Measurements from ENCODE around the gene CYSRT1. TPM values are rescaled to one million over a fixed set of nuclear protein-coding genes. Genes with fewer than 3 reads are reported as not detected.
A peak's percentile ranks its signal among the peaks of the same experiment; 100 is the strongest.
"Not testable (repeated sequence)": the region's sequence is repeated elsewhere in the genome, so short reads cannot be mapped to it uniquely, and the experiment has no call there.

Gene CYSRT1
- polyA plus RNA-seq, 3 donors from 2014 or later = 0.19 TPM; not detected in 2

DNA sequence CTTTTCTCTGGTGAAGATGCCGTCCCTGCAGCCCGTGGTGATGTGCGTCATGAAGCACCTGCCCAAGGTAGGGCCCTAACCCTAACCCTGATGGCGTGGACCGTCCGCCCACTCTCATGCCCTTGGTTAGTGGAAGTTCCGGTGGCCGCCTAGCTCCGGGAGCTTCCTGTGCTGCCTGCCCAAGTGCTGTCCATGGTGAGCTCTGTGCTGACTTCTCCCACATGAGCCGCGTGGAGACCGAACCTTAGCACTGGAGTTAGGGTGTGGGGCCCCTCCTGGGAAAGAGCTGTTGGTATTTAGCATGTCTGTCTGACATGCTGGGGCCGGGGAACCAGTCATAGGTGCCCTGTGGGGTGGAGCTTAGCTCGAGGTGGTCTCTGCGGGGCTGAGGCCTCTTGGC, 31.4 kb downstream of the CYSRT1 start:
- H3K4me3 Mint-ChIP-seq = peak overlapping the region; percentile 83 to 92 (median 88)
- peak overlapping the region in 1 of 6 donors; percentile 66 for H3K27ac Mint-ChIP-seq
- H3K4me1 Mint-ChIP-seq = peaks cover 15 to 20% of the 10 kb centered on the region in 2 donors
- no peak for DNase-seq
- peaks cover 0 to 5% (median 4%) of the 10 kb centered on the region in 3 donors for H3K27me3 Mint-ChIP-seq (ENCODE audit: low read depth in 3 of 3)
- peaks cover 0 to 2% (median 0%) of the 10 kb centered on the region in 6 donors for H3K9me3 Mint-ChIP-seq
- peaks cover 0 to 3% (median 0%) of the 10 kb centered on the region in 3 donors for H3K36me3 Mint-ChIP-seq

DNA sequence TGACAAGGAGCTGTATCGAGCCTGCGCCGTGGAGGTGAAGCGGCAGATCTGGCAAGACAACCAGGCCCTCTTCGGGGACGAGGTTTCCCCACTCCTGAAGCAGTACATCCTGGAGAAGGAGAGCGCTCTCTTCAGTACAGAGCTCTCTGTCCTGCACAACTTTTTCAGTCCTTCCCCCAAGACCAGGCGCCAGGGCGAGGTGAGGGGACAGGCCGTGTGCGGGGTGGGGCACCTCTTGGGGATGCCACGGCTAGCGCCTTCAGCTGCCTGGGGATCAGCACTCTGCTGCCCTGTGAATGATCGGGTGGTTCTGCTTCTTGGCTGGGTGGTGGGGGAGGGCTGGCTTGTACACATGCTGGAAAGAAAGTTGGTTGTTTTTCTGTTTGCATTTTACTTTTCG, 31.9 kb downstream of the CYSRT1 start:
- H3K27ac Mint-ChIP-seq = peak overlapping the region in 2 of 6 donors; percentile 18 to 45
- DNase-seq = no peak
- H3K4me3 Mint-ChIP-seq = peak overlapping the region; percentile 57 to 92 (median 83)
- peaks cover 15 to 24% of the 10 kb centered on the region in 2 donors for H3K4me1 Mint-ChIP-seq
- H3K9me3 Mint-ChIP-seq = peaks cover 0 to 2% (median 0%) of the 10 kb centered on the region in 6 donors
- H3K27me3 Mint-ChIP-seq (ENCODE audit: low read depth in 3 of 3) = peaks cover 0 to 6% (median 4%) of the 10 kb centered on the region in 3 donors
- H3K36me3 Mint-ChIP-seq = peaks cover 0 to 7% (median 0%) of the 10 kb centered on the region in 3 donors

DNA sequence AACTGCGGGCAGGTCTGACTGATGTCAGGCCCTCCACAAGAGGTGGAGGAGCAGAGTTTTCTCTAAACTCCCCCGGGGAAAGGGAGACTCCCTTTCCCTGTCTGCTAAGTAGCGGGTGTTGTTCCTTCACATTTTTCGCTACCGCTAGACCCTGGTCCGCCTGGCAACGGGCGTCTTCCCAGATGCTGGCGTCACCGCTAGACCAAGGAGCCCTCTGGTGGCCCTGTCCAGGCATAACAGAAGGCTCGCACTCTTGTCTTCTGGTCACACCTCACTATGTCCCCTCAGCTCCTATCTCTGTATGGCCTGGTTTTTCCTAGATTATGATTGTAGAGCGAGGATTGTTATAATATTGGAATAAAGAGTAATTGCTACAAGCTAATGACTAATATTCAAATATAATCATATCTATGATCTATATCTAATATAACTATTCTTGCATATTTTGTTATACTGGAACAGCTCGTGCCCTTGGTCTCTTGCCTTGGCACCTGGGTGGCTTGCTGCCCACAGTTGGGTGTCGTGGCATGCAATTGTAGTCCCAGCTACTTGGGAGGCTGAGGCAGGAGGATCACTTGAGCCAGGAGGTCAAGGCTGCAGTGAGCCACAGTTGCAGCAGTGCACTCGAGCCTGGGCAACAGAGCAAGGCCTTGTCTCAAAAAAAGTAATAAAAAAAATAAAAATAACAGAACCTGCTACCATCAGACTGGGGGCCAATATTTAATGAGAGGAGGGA, 37.4 kb downstream of the CYSRT1 start:
- H3K36me3 Mint-ChIP-seq; H3K9me3 Mint-ChIP-seq; H3K4me1 Mint-ChIP-seq; H3K4me3 Mint-ChIP-seq; H3K27ac Mint-ChIP-seq; H3K27me3 Mint-ChIP-seq (ENCODE audit: low read depth in 3 of 3); DNase-seq: not testable (repeated sequence)

DNA sequence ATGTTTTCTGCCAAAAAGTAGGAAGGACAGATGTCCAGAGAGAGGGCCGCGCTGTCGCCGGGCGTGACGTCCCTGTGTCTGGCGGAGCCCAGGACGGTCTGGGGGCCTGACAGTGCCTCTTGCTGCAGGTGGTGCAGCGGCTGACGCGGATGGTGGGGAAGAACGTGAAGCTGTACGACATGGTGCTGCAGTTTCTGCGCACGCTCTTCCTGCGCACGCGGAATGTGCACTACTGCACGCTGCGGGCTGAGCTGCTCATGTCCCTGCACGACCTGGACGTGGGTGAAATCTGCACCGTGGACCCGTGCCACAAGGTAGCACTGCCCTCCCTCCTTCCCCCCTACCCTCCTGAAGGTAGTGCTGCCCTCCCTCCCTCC, 37.9 kb downstream of the CYSRT1 start:
- Mint-ChIP-seq H3K4me1 (peaks cover 0 to 6% of the 10 kb centered on the region in 2 donors), H3K27ac (no peak overlapping the region), H3K36me3 (peaks cover 0 to 7% (median 0%) of the 10 kb centered on the region in 3 donors), H3K27me3 (ENCODE audit: low read depth in 3 of 3) (peaks cover 0 to 7% (median 3%) of the 10 kb centered on the region in 3 donors), H3K4me3 (no peak overlapping the region), H3K9me3 (no peaks in the 10 kb centered on the region)
- DNase-seq = no peak

DNA sequence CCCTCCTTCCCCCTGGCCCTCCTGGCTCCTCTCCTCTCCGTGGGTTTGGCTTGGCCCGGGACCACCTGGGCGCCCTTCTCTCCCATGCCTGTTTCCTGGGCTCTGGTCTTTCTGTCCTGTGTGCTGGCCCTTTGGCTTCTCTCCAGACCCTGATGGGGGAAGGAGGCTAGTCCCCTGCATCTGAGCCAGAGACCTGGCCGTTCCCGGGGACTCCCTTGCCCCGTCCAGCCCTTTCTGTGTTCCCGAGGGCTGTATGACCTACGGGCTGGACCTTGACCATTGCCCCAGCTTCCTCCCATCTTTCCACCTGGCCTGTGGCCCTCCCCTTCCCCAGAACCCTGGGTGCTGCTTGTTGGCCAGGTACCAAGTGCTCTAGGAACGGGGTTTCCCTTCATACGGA, 38.5 kb downstream of the CYSRT1 start:
- Mint-ChIP-seq H3K27ac (no peak overlapping the region), H3K27me3 (ENCODE audit: low read depth in 3 of 3) (peaks cover 0 to 7% (median 3%) of the 10 kb centered on the region in 3 donors), H3K36me3 (peaks cover 0 to 9% (median 1%) of the 10 kb centered on the region in 3 donors), H3K4me3 (no peak overlapping the region), H3K9me3 (no peaks in the 10 kb centered on the region), H3K4me1 (peaks cover 0 to 7% of the 10 kb centered on the region in 2 donors)
- DNase-seq = no peak

DNA sequence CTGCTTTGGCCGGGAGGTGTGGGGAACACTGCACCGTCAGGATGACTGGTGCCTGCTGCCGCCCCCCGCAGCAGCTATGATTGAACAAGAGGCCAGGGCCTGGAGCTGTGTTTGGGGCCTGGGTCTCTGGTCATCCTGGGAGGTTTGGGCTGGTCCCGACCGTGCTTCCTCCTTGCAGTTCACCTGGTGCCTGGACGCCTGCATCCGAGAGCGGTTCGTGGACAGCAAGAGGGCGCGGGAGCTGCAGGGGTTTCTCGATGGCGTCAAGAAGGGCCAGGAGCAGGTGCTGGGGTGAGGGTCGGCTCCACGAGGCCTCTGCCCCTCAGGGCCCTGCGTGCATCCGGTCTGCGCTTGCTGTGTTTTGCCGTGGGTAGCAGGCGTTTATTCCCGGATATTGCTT, 39.1 kb downstream of the CYSRT1 start:
- Mint-ChIP-seq H3K4me1 (peaks cover 0 to 12% of the 10 kb centered on the region in 2 donors), H3K27me3 (ENCODE audit: low read depth in 3 of 3) (peaks cover 0 to 7% (median 3%) of the 10 kb centered on the region in 3 donors), H3K9me3 (no peaks in the 10 kb centered on the region), H3K36me3 (peaks cover 0 to 13% (median 6%) of the 10 kb centered on the region in 3 donors), H3K27ac (no peak overlapping the region), H3K4me3 (no peak overlapping the region)
- DNase-seq = no peak

DNA sequence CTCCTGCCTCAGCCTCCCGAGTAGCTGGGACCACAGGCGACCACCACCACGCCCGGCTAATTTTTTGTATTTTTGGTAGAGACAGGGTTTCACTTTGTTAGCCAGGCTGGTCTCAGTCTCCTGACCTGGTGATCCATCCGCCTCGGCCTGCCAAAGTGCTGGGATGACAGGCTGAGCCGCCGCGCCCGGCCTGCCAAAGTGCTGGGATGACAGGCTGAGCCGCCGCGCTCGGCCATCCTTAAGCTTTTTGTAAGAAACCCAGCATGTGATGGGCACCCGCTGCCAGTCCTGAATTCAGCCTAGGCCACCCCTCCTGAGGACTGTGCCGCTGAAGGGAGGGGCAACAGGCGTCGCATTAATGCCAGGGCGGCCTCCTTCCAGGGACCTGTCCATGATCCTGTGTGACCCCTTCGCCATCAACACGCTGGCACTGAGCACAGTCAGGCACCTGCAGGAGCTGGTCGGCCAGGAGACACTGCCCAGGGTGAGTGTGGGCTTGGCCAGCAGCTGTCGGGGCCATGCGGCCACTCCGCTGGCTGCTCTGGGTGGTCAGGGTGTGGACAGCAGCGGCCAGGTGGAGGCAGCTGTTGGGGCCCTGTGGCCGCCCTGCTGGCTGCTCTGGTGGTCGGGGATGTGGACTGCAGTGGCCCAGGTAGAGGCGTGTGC, 40.7 kb downstream of the CYSRT1 start:
- no peak for DNase-seq
- peaks cover 0 to 5% (median 3%) of the 10 kb centered on the region in 3 donors for H3K27me3 Mint-ChIP-seq (ENCODE audit: low read depth in 3 of 3)
- H3K4me3 Mint-ChIP-seq = no peak overlapping the region
- peaks cover 0 to 12% of the 10 kb centered on the region in 2 donors for H3K4me1 Mint-ChIP-seq
- H3K9me3 Mint-ChIP-seq = no peaks in the 10 kb centered on the region
- peaks cover 0 to 16% (median 12%) of the 10 kb centered on the region in 3 donors for H3K36me3 Mint-ChIP-seq
- no peak overlapping the region for H3K27ac Mint-ChIP-seq

DNA sequence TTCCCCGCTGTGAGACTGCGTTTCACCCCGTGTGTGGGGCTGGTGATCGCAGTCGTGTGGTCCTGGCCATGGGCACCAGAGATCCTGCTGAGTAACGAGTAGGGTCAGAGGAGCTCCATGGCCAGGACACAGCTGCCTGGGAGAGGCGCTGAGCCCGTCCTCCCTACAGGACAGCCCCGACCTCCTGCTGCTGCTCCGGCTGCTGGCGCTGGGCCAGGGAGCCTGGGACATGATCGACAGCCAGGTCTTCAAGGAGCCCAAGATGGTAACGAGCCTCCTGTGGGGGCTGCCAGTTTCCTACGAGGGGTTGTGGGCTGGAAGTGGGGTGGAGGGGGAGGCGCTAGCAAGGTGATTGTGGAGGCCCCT, 41.2 kb downstream of the CYSRT1 start:
- Mint-ChIP-seq H3K27ac (no peak overlapping the region), H3K9me3 (no peaks in the 10 kb centered on the region), H3K27me3 (ENCODE audit: low read depth in 3 of 3) (peaks cover 0 to 5% (median 3%) of the 10 kb centered on the region in 3 donors), H3K4me3 (no peak overlapping the region), H3K36me3 (peaks cover 0 to 16% (median 12%) of the 10 kb centered on the region in 3 donors), H3K4me1 (peaks cover 3 to 13% of the 10 kb centered on the region in 2 donors)
- DNase-seq = no peak

DNA sequence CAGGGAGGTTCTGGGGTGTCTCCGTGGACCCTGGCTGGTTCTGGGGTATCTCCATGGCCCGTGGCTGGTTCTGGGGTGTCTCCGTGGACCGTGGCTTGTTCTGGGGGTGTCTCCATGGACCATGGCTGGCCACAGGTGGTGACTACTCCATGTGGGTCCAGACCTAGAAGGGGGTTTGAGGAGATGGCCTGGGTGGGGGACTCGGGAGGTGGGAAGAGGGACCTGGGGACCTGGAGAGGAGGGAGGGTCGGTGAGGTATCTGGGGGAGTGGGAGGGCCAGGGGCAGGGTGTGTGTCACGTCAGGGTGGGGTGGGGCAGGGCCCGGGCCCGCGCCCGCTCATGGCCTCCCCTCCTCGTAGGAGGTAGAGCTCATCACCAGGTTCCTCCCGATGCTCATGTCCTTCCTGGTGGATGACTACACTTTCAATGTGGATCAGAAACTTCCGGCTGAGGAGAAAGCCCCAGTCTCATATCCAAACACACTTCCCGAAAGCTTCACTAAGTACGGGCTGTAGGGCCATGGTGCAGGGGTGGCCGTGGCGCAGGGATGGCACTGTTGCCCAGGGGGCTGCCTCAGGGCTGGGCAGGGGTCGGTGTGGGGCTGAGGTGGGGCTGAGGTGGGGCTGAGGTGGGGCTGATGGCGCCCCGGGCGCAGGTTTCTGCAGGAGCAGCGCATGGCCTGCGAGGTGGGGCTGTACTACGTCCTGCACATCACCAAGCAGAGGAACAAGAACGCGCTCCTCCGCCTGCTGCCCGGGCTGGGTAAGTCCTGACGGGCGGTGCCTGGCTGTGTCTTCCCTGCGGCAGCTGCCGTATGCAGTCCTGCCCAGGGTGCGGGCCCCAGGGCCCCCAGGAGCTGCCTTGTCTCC, 41.8 kb downstream of the CYSRT1 start:
- no peak overlapping the region for H3K4me3 Mint-ChIP-seq
- H3K9me3 Mint-ChIP-seq = no peaks in the 10 kb centered on the region
- H3K36me3 Mint-ChIP-seq = peaks cover 0 to 13% (median 12%) of the 10 kb centered on the region in 3 donors
- peaks cover 0 to 5% (median 4%) of the 10 kb centered on the region in 3 donors for H3K27me3 Mint-ChIP-seq (ENCODE audit: low read depth in 3 of 3)
- no peak for DNase-seq
- H3K27ac Mint-ChIP-seq = no peak overlapping the region
- H3K4me1 Mint-ChIP-seq = peaks cover 7 to 15% of the 10 kb centered on the region in 2 donors

DNA sequence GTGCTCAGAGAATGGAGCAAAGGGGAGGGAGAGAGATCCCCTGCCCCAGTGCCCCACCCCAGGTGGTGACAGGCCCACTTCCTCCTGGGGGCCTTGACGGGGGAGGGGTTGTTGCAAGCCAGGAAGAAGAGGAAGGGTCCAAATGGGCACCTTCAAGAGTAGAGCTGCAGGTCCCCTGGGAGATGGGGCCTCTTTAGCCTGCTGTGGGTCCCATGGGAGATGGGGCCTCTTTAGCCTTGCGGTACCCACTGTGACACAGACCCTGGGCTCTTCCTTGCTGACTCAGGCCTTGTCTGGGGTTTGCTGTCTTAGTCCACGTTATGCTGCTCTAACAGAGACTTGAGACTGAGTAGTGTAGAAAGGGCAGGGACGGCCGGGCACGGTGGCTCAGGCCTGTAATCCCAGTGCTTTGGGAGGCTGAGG, 43.0 kb downstream of the CYSRT1 start:
- peaks cover 7 to 13% of the 10 kb centered on the region in 2 donors for H3K4me1 Mint-ChIP-seq
- no peaks in the 10 kb centered on the region for H3K9me3 Mint-ChIP-seq
- H3K27me3 Mint-ChIP-seq (ENCODE audit: low read depth in 3 of 3) = peaks cover 0 to 5% (median 4%) of the 10 kb centered on the region in 3 donors
- DNase-seq = no peak
- no peak overlapping the region for H3K4me3 Mint-ChIP-seq
- H3K36me3 Mint-ChIP-seq = peaks cover 0 to 12% (median 12%) of the 10 kb centered on the region in 3 donors
- H3K27ac Mint-ChIP-seq = no peak overlapping the region

DNA sequence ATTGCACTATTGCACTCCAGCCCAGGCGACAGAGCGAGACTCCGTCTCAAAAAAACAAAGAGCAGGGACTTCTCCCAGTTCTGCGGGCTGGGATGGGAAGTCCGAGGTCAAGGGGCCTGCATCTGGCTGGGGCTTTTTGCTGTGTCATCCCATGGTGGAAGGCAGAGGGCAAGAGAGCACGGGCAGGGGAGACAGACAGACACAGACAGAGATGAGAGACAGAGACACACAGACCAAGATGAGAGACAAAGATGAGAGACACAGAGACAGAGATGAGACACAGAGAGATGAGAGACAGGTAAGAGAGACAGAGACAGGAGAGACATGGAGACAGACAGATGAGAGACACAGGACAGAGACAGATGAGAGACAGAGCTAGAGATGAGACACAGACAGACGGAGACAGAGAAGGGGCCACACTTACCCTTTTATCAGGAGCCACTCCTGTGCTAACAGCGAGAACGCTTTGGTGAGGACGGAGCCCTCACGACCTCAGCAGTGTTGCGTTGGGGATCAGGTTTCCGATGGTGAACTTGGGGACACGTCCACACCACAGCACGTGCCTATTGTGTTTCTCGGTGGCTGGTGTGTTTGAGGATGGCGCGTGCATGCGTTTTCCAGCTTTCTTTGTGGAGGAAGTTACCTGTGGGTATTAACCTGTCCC, 43.7 kb downstream of the CYSRT1 start:
- no peak for DNase-seq
- Mint-ChIP-seq H3K36me3 (peaks cover 0 to 16% (median 12%) of the 10 kb centered on the region in 3 donors), H3K9me3 (no peaks in the 10 kb centered on the region), H3K4me1 (peaks cover 7 to 18% of the 10 kb centered on the region in 2 donors), H3K4me3 (no peak overlapping the region), H3K27me3 (ENCODE audit: low read depth in 3 of 3) (peaks cover 0 to 5% (median 4%) of the 10 kb centered on the region in 3 donors), H3K27ac (peak overlapping the region in 1 of 6 donors; percentile 31)

DNA sequence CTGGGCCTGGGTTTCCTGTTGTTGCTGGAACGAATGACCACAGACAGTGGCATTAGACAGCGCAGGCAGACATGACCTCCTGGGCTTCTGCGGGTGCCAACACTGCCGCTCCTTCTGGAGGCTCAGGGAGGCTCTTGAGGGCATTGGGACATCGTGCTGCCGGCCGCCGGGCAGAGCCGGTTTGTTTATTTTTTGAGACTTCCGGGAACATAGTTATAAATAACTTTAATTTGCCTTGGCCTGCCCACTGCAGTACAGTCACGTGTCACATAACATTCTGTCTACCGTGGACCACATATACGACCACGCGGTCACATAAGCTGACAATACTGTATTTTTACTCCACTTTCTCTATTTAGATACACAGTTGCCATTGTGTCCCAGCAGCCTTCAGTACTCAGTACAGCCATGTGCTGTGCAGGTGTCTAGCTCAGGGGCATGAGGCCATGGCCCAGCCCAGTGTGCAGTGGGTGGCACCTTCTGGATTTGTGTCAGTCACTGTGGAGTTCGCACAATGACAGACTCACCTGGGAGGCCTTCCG, 44.3 kb downstream of the CYSRT1 start:
- Mint-ChIP-seq H3K4me1 (peaks cover 8 to 20% of the 10 kb centered on the region in 2 donors), H3K9me3 (no peaks in the 10 kb centered on the region), H3K4me3 (no peak overlapping the region), H3K27me3 (ENCODE audit: low read depth in 3 of 3) (peaks cover 0 to 5% (median 4%) of the 10 kb centered on the region in 3 donors), H3K27ac (no peak overlapping the region), H3K36me3 (peaks cover 0 to 17% (median 12%) of the 10 kb centered on the region in 3 donors)
- DNase-seq = no peak

Measured in immature natural killer cell (primary cell).